Dedifferentiated amniotic fluid mesenchymal stem cell (primary cell): ENCODE results near the gene OR5H15.
"Not testable (repeated sequence)": the region's sequence is repeated elsewhere in the genome, so short reads cannot be mapped to it uniquely, and the experiment has no call there.

Source experiments
- DNase-seq: peaks from one replicate; pipeline ENCODE4 v3.0.0-alpha.2; 2016; ENCODE audit errors: extremely low spot score

OR5H15 gene

GRCh38 chr3:98166396-98166795 lies at the start of gene OR5H15:
Gene OR5H15 (plus strand): TSS chr3:98166696. CDS start chr3:98168700, 2,004 bp downstream.
- no peak for DNase-seq

DNA sequence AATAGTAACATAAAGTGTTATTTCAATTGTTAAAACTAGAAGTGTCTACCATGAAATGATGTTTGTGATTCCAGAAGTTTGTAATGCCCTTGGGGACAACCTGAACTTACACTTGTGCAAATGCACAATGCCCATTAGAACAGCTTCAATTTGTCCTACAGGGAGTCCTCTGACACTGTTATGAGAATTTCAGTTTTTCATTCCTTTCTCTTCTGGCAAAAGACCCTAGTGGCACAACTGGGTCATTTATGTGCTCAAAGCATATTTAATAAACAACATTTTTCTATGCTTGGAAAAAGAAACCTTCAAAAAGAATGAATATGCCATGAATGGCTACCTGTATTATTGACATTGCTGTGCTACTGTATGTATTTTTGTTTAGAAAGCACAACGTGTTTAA lies 36.1 kb upstream of the OR5H15 start, which contains the start of gene OR5H1:
OR5H1 (plus strand) TSS at position 301 of the 400 bp plus-strand sequence. CDS start 1,977 bp downstream, outside the sequence.
- DNase-seq = no peak

- DNase-seq = no peak
Observed at GRCh38 chr3:98136631-98137030, 29.9 kb upstream of the OR5H15 start.

- DNase-seq = not testable (repeated sequence)
Observed at GRCh38 chr3:98137826-98138557, 28.5 kb upstream of the OR5H15 start.

GRCh38 chr3:98140531-98140930 lies 26.0 kb upstream of the OR5H15 start:
- DNase-seq = no peak

GRCh38 chr3:98147179-98147578 lies 19.3 kb upstream of the OR5H15 start, which contains the start of gene OR5H14:
Gene OR5H14 (plus strand): TSS chr3:98147479. CDS start chr3:98149386, 1,907 bp downstream.
- no peak for DNase-seq

- DNase-seq = no peak
Observed at GRCh38 chr3:98148751-98149150, 17.7 kb upstream of the OR5H15 start.

DNA sequence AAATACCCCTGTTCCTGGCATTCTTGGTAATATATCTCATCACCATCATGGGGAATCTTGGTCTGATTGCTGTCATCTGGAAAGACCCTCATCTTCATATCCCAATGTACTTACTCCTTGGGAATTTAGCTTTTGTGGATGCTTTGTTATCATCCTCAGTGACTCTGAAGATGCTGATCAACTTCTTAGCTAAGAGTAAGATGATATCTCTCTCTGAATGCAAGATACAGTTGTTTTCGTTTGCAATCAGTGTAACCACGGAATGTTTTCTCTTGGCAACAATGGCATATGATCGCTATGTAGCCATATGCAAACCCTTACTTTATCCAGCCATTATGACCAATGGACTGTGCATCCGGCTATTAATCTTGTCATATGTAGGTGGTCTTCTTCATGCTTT lies 17.0 kb upstream of the OR5H15 start:
- not testable (repeated sequence) for DNase-seq

GRCh38 chr3:98151241-98151640 lies 15.3 kb upstream of the OR5H15 start:
- no peak for DNase-seq

DNA sequence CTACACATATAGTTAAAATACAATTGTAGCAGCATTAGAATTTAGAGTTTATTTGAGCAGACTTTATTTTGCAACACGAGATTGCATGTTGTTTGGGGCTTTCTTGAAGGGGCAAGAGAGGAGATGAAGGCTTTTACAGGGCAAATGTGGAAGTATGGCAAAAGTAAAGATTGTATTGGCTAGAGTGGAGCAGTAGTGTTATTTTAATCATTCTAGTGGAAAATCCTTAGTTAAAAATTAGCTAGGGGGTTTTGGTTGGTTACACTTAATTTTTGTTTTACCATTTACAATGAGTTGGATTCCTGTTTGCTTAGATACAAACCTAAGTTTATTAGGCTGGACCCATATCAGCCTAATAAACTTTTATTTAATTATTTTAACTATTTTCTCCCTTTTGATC lies 4.6 kb downstream of the OR5H15 start:
- no peak for DNase-seq

- DNase-seq = no peak
Observed at GRCh38 chr3:98172621-98173020, 6.1 kb downstream of the OR5H15 start.

DNA sequence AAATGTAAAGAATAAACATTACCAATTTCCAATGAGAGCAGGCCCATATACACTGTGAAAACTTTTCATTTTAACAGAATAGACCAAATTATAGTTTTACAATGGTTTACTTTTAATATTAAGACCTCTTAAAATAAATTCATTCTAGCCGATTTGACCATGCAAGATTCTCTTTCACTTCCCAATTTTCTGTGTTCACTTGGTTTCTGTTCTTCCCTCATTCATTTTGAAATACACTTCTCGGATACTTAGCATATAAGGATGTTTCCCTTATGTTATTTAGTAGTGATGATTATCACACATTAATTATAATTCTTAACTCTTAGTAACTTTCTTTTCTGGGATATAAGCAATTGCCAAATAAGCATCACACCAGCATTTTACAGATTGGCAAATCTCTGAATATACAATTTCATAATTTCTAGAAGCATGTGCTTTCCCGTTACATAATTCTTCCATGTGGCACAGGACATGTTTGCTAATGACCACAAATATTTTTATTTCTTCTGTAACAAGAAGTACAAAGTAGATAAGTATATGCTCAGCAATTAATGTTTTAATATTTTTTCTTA lies 13.9 kb downstream of the OR5H15 start:
- DNase-seq = no peak

DNA sequence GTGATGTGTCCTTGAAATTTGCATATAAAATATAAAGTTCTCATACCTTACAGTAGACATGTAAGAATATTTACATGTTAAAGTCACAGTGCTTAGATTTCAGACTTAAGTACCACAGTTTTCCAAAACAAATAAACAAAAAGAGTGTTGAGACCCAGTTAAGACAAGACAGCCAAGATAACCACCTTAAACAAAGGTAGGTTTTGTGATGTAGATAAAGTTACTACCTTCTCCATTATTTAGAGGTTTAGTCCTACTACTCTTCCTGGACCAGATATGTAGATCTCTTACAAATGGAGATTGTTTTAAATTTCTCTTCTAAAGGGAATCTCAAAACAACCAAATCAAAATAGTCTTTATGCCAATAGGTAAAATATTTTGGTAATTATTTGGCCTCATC lies 15.7 kb downstream of the OR5H15 start:
- no peak for DNase-seq

DNA sequence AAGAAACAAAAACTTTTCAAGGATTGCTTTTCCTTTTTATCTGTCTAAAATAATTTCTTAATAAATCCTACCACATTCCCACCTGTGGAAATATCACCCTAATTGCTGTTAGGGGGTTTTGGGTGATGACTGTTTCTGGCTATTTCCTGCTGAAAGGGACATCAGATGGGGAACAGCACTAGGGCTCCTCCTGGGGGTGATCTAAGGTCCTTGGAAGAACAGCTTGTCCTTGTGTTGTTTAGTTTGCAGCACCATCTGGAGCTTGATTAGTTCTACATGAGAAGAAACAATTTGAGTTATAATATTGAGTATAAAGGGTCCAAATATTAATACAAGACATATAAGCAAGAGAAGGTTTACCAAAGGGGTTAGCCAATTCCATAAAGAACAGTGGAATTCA lies 18.7 kb downstream of the OR5H15 start:
- DNase-seq = no peak

DNA sequence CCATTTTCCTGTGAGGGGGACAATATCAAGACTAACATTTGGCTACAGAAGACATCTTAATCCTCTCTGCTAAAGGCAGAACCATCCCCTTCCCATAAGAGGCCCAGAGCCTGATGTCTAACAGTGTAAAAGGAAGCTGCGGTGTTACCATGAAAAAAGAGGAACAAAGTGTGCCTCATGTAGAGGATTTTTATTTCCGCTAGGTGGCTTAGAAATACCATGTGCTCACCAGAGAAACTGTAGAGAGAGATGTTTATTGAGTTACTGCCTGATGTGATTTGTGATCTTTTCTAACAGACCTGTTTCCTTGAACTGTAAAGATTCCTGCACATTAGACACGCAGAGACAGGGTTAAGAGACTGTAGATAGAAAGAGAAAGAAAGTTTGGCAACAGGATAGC lies 22.0 kb downstream of the OR5H15 start:
- no peak for DNase-seq

DNA sequence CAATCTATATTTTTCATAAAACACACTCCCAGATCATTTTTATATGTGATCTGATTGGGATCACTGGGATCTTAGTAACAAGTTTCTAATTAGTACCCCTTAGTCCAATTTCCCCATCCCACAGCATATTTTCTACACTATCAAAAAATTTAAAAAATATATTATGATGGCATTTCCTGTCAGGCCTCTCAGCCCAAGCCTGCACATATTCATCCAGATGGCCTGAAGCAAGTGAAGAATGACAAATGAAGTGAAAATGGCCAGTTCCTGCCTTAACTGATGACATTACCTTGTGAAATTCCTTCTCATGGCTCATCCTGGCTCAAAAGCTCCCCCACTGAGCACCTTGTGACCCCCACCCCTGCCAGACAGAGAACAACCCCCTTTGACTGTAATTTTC lies 24.4 kb downstream of the OR5H15 start:
- DNase-seq = not testable (repeated sequence)

DNA sequence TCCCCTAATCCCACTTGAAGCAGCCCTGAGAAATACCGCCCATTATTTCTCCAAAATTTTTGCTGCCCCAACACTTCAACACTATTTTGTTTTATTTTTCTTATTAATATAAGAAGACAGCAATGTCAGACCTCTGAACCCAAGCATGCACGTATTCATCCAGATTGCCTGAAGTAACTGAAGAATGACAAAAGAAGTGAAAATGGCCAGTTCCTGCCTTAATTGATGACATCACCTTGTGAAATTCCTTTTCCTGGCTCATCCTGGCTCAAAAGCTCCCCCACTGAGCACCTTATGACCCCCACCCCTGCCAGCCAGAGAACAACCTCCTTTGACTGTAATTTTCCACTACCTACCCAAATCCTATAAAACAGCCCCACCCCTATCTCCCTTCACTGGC lies 29.8 kb downstream of the OR5H15 start:
- DNase-seq = not testable (repeated sequence)

DNA sequence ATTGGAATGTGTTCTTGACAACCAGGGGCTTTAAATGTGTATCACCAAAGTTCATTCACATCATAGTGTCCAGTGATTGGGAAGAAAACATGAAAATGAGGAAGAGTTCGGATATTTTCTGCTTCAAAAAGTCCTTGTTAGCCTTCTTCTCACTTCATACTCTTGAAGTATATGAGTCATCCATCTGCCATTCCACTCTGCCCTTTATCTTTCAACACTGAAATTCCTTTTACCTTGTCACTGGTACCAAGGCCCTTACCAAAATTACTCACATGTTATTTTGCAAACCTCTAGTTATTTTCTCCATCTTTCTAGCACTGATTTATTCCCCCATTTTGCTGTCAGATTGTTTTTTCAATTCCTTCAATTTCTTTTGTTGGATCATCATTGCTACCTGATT lies 32.5 kb downstream of the OR5H15 start:
- no peak for DNase-seq

- no peak for DNase-seq
Observed at GRCh38 chr3:98209244-98209643, 42.7 kb downstream of the OR5H15 start.

DNA sequence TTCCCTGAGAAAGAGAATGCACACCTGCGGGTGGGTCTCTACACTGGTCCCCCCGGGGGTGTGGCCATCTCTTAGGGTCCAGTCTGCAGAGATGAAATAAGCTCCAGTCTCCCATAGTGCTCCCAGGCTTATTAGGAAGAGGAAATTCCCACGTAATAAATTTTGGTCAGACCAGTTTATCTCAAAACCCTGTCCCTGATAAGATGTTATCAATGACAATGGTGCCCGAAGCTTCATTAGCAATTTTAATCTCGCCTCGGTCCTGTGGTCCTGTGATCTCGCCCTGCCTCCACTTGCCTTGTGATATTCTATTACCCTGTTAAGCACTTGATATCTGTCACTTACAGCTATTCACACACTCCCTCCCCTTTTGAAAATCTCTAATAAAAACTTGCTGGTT lies 46.8 kb downstream of the OR5H15 start:
- DNase-seq = no peak

- no peak for DNase-seq
Observed at GRCh38 chr3:98215051-98215450, 48.6 kb downstream of the OR5H15 start.
